Skeletal muscle tissue (tissue), 4 donors: ENCODE results near the gene GLOD5. TPM values are rescaled to one million over a fixed set of nuclear protein-coding genes. Genes with fewer than 3 reads are reported as not detected.

Experiments used
- H3K27ac ChIP-seq: one replicate; pipeline ENCODE4 v1.7.0; 2013; ENCODE audit warnings: mild to moderate bottlenecking, low read depth, low read length, inconsistent platforms
- H3K27me3 ChIP-seq, 3 donors: one replicate each; pipeline ENCODE4 v1.7.0; 2013; ENCODE audit warnings: low read length in 3 of 3; ENCODE audit not compliant: control insufficient read depth in 3 of 3, insufficient read depth in 3 of 3
- H3K36me3 ChIP-seq, 3 donors: one replicate each; pipeline ENCODE4 v1.7.0; 2013; ENCODE audit warnings: low read length in 3 of 3; ENCODE audit not compliant: control insufficient read depth in 3 of 3, insufficient read depth in 3 of 3
- H3K4me1 ChIP-seq, 3 donors: one replicate each; pipeline ENCODE4 v1.7.0; 2013; ENCODE audit warnings: low read length in 3 of 3, mild to moderate bottlenecking in 3 of 3; ENCODE audit not compliant: control insufficient read depth in 3 of 3, insufficient read depth in 3 of 3
- H3K4me3 ChIP-seq, 3 donors: one replicate each; pipeline ENCODE4 v1.7.0; 2013; ENCODE audit warnings: low read length in 3 of 3
- H3K9ac ChIP-seq, 3 donors: one replicate each; pipeline ENCODE4 v1.7.0; 2013; ENCODE audit warnings: low read length in 3 of 3, mild to moderate bottlenecking in 3 of 3, moderate library complexity in 2 of 3, low read depth in 1 of 3
- H3K9me3 ChIP-seq, 3 donors: one replicate each; pipeline ENCODE4 v1.7.0; 2013; ENCODE audit warnings: low read length in 3 of 3; ENCODE audit not compliant: control insufficient read depth in 3 of 3
- total RNA-seq: library from RNA; depleted of rRNA; stranded (reverse); fragments of >200 nt; gene quantifications from one replicate; pipeline ENCODE4 v1.2.3, GENCODE V29; 2014
- donor health status: Osteomylitis.

The GLOD5 gene
- total RNA-seq, 1 donor from 2014 or later = not detected

DNA sequence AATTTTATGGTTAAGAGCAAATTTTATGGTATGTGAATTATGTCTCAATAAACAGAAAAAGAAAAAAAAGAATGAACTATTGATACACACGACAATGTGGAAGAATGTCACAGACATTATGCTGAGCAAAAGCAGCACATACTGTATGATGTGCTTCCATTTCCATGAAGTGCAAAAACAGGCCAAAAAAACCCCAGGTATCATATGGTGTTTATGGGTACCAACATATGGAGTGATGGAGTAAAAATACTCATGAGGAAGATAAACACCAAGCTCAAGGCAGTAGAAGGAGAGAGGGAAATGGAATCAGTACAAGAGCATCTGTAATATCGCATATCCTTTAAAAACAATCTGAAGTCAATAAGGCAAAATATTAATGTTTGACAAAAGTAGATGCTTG lies 20.7 kb downstream of the GLOD5 start:
- no peak overlapping the region for H3K9ac ChIP-seq
- no peaks in the 10 kb centered on the region for H3K9me3 ChIP-seq
- H3K36me3 ChIP-seq = no peaks in the 10 kb centered on the region
- no peaks in the 10 kb centered on the region for H3K4me1 ChIP-seq
- no peak overlapping the region for H3K4me3 ChIP-seq
- no peak overlapping the region for H3K27ac ChIP-seq
- H3K27me3 ChIP-seq = peaks cover 0 to 7% (median 0%) of the 10 kb centered on the region in 3 donors

DNA sequence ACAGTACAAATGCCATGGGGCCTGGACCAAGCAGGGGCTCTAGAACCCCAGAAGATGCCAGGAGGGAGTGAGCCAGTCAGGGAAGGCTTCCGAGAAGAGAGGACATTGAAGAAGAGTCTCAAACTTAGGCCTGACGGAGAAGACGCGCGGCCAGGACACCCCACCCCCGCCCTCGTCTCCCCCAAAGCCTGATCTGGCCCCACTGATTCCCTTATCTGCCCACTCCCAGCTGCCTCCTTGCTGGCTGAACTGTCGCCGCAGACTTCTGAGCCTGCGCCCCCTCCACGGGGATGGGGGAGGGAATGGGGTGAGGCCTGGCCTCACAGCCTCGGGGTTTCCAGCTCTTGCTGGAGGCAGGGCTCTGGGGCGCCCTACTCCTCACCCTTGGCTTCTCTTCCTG lies 21.2 kb downstream of the GLOD5 start:
- Histone ChIP-seq H3K9ac (no peak overlapping the region), H3K9me3 (no peaks in the 10 kb centered on the region), H3K4me1 (no peaks in the 10 kb centered on the region), H3K27ac (no peak overlapping the region), H3K36me3 (no peaks in the 10 kb centered on the region), H3K27me3 (peaks cover 0 to 9% (median 0%) of the 10 kb centered on the region in 3 donors), H3K4me3 (no peak overlapping the region)

DNA sequence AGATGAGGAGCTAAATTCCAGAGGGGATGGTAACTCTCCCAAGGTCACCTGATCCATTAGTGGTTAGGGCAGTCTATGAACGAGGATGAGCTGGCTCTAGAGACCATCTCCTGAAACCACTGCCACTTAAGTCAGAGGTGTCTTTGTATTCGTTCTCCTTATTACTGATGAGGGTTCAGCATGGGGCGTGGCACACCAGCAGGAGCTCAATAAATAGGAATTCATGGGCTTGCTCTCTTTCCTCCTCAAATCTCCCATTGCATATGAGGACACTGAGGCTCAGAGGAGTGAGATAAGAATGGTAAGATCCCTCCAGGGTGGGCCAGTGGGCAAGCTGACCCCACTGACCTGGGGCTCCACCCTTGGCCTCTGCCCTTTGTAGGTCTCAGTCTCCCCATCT lies 23.2 kb downstream of the GLOD5 start:
- no peaks in the 10 kb centered on the region for H3K36me3 ChIP-seq
- H3K4me3 ChIP-seq = no peak overlapping the region
- no peak overlapping the region for H3K27ac ChIP-seq
- no peaks in the 10 kb centered on the region for H3K4me1 ChIP-seq
- no peak overlapping the region for H3K9ac ChIP-seq
- H3K27me3 ChIP-seq = peaks cover 0 to 9% (median 0%) of the 10 kb centered on the region in 3 donors
- no peaks in the 10 kb centered on the region for H3K9me3 ChIP-seq

DNA sequence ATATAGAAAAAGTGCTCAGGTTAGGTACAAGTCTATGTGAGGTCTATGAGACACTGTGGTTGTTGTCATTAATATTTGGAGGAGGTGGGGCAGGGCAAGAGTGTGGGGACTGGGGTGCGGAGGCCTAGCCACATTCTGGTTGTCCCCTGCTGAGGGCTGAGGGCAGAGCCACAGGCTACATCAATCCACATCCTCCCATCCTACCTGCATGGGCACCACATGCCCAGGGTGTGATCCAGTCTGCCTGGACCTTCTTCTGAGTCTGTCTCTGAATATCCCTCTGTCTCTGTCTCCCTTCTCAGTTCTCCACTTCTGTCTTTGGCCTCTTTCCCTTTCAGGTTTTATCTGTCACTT lies 23.6 kb downstream of the GLOD5 start:
- Histone ChIP-seq H3K9ac (no peak overlapping the region), H3K9me3 (no peaks in the 10 kb centered on the region), H3K4me1 (no peaks in the 10 kb centered on the region), H3K36me3 (no peaks in the 10 kb centered on the region), H3K27me3 (peaks cover 0 to 9% (median 0%) of the 10 kb centered on the region in 3 donors), H3K4me3 (no peak overlapping the region), H3K27ac (no peak overlapping the region)

DNA sequence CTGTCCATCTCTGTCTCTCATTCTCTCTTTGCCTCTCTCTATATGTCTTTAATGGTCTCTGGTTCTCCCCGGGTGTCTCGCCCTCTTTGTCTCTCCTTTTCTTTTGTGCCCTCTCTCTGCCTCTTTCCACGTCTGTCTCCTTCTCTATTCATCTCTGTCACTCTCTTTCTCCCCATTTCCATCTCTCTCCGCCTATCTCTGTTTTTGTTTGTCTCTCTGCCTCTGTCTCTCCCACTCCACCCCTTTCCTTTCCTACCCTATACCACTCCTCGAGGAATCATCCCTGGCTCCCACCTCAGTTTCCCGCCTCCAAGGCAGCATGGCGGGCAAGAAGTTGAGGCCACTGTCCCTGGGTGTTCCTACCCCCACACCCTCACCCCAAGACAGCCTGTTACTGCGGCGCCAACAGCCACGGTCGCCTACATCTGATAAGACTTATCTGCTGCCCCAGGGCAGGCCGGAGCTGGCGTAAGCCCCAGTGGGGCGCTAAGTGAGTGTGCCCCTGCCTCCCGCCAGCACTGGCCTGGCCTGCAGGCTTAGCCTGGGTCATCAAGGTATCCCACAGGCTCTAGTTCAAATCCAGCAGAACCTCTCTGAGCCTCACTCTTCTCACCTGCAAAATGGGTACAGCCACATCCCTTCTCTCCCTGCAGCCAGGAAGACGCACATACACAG lies 24.1 kb downstream of the GLOD5 start:
- Histone ChIP-seq H3K27ac (no peak overlapping the region), H3K36me3 (no peaks in the 10 kb centered on the region), H3K4me3 (no peak overlapping the region), H3K27me3 (peaks cover 0 to 9% (median 0%) of the 10 kb centered on the region in 3 donors), H3K9me3 (no peaks in the 10 kb centered on the region), H3K9ac (no peak overlapping the region), H3K4me1 (no peaks in the 10 kb centered on the region)

DNA sequence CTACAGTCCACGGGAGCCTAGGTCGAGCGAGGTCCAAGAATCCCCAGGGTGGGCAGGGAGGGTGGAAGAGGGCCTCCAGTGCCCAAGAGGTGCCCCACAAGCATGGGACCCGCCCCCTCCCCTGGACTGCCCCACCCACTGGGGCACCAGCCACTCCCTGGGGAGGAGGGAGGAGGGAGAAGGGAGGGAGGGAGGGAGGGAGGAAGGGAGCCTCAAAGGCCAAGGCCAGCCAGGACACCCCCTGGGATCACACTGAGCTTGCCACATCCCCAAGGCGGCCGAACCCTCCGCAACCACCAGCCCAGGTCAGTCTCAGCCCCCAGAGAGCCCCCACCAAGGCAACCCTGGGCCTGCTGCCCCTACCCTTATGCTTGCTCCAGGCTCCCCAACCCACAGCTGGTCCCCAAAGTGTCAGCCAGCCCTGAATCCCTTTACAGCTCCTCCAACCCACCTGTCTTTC lies 24.8 kb downstream of the GLOD5 start, which contains the start of gene GATA1:
TSS of gene GATA1 (plus strand) at position 250 of the 460 bp plus-strand sequence. CDS start 4,520 bp downstream, outside the sequence.
- Histone ChIP-seq H3K9ac (no peak within 1 kb of the TSS), H3K4me1 (no peaks in the 10 kb centered on the region), H3K4me3 (no peak within 1 kb of the TSS), H3K27me3 (peaks cover 0 to 9% (median 0%) of the 10 kb centered on the region in 3 donors), H3K36me3 (no peaks in the 10 kb centered on the region), H3K9me3 (no peaks in the 10 kb centered on the region), H3K27ac (no peak within 1 kb of the TSS)

DNA sequence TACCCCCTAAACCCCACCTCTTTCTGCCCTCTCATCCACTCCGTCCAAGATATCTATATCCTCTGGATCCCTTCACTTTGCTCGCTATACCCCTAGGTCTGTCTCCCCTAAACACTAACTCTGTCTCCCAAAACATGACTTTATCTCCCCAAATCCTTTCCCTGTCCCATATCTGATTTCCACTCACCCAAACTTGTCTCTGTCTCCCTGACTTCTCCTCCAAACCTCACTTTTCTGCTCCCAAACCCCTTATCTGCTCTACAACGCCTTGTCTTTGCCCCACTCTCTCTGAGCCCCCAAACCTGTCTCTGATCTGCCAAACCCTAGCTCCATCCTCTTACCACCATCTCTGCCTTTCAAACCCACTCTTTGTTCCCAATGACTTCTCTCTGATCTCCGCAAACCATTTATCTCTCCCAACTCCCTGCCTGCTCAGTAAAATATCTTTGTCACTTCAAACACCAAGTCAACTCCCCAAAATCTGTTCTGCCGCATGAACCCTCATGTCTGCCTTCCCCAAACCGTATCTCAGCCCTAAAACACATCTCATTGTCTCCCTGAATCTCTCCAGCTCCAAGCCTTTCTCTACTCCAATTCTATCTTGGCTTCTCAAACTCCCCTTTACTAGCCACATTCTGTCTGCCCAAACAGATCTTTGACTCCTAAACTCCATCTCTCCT lies 25.4 kb downstream of the GLOD5 start:
- Histone ChIP-seq H3K4me1 (no peaks in the 10 kb centered on the region), H3K27ac (no peak overlapping the region), H3K27me3 (peaks cover 0 to 9% (median 0%) of the 10 kb centered on the region in 3 donors), H3K36me3 (no peaks in the 10 kb centered on the region), H3K4me3 (no peak overlapping the region), H3K9me3 (no peaks in the 10 kb centered on the region), H3K9ac (no peak overlapping the region)

DNA sequence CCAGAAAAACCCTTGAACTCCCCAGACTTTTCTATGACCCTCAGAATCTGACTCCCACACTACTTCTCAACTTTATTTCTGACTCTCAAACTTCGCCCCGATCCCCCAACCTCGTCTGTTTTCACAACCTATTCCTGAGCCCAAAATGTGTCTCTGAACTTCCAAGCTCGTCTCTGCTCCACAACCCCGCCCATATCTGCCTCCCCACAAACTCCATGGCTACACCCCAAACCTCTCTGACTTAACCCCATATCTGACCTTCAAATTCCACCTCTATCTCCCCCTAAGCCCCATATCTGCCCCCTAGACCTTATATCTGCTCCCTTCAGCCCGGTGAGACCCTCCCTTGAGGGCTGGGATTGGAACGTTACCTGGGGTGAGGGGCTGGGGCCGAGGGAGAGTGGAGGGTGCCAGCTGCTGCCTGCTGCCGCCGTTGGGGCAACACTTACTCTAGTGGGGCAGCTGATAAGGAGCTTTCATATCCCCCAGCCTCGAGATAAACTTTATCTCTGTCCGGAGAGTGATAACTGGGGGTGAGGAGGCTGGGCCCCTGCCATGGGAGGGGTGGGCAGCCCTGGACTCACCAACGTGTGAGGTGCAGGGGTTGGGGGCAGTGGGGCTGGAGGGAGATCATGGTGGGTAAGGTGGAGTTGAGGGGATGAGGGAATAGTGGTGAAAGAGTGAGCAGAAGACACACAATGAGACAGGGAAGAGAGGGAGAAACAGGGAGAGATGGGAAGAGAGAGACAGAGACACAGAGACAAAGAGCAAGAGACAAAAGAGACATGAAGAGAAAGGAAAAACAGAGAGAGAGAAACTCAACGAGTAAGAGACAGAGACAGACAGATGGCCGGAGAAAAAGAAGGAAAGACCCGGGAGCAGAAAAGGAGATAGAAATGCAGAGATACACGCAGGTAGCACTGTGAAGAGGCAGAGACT lies 26.2 kb downstream of the GLOD5 start:
- no peak overlapping the region for H3K4me3 ChIP-seq
- no peak overlapping the region for H3K27ac ChIP-seq
- no peaks in the 10 kb centered on the region for H3K36me3 ChIP-seq
- H3K9me3 ChIP-seq = no peaks in the 10 kb centered on the region
- H3K27me3 ChIP-seq = peaks cover 0 to 9% (median 0%) of the 10 kb centered on the region in 3 donors
- no peaks in the 10 kb centered on the region for H3K4me1 ChIP-seq
- no peak overlapping the region for H3K9ac ChIP-seq

DNA sequence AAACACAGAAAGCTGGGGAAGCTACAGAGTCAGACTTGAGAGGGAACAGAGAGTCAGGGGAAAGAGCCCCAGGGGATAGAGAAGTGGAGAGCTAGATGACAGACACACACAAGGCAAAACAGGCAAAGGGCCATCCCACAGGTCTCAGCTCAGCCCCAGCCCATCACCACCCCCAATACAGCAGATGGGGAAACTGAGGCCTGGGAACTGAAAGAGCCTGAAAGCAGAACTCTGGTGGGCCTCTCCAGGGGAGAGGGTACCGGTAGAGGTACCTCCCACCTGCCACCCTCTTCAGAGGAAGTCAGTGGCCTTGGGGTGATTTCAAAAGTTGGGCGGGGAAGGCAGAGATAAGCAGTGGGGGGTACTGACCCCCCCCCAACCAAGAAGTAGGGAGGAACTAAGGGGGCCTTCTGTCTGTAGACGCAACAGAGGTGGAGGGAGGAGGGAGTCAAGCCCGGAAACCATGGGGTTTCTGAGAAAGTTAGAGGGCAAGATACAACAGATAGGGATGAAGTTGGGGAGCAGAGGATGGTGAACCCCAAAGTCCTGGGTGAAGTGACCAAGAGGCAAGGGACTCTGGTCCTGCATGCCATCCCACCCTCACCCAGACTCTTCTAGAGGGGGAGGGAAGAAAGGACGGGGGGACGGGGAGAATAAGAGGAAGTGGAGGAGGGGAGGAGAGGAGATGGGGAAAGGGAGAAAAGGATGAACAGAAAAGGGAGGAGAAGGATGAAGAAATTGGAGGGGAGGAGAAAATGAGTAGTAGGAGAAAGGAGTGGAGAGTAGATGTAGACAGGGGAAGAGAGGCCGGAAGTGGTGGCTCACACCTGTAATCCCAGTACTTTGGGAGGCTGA lies 28.0 kb downstream of the GLOD5 start:
- no peaks in the 10 kb centered on the region for H3K36me3 ChIP-seq
- H3K9me3 ChIP-seq = no peaks in the 10 kb centered on the region
- peaks cover 0 to 8% (median 0%) of the 10 kb centered on the region in 3 donors for H3K27me3 ChIP-seq
- no peak overlapping the region for H3K9ac ChIP-seq
- H3K27ac ChIP-seq = no peak overlapping the region
- no peaks in the 10 kb centered on the region for H3K4me1 ChIP-seq
- no peak overlapping the region for H3K4me3 ChIP-seq
